ENCODE results near the gene TSHB. TPM values are rescaled to one million over a fixed set of nuclear protein-coding genes. Genes with fewer than 3 reads are reported as not detected.

TSHB gene
- total RNA-seq, 1 experiment from 2014 or later: not detected

DNA sequence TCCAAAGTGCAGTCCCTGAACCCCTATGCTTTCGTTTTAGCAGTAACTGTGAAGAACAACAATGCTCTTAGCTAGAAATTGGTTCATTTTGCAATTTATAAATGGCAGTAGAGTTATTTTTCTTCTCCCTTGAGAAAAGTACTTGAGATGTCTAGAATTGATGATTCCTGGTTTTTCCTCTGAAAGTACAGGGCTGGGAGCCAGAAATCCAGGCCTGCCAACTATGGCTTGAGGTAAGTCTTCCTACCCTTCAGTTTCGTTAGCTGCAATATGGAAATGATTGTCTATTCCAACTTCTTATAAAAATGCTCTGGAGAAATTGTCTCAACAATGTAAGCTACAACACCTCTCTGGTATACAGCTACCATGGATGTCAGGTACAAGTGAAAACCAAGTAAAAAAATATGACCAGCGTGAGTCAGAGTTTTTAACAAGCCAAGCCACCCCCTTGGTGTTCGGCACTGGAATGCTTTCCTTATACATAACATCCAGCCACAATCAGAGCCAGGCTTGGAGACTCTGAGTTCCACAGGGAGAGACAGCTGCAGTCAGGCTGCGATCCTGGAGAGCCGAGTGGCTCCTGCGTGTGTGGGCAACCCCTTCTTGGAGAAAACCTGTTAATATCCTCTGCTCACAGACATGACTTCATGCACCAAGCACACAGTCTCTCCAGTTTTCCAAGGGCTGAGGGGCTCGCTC is 37.7 kb downstream of the TSHB start:
- H3K4me3 ChIP-seq (replicated peaks in 1 of 2; ENCODE audit: low read depth in 1 of 2, low read length in 2 of 2): no peak overlapping the region
- no peaks in the 10 kb centered on the region for H3K79me2 ChIP-seq (ENCODE audit: insufficient read depth, low read length)
- no peaks in the 10 kb centered on the region for H3K36me3 ChIP-seq (ENCODE audit: control insufficient read depth in 1 of 2, insufficient read depth in 2 of 2, low read length in 2 of 2)
- no peaks in the 10 kb centered on the region for H3K27me3 ChIP-seq (ENCODE audit: insufficient read depth, low read length)
- H4K20me1 ChIP-seq (ENCODE audit: insufficient read depth): no peaks in the 10 kb centered on the region
- H3K4me1 ChIP-seq (ENCODE audit: control insufficient read depth in 1 of 2, insufficient read depth in 2 of 2, low read length in 2 of 2): peaks cover 8% of the 10 kb centered on the region in 2 experiments
- H3K27ac ChIP-seq (ENCODE audit: low read depth, low read length): no peak overlapping the region
- BruUV-seq (replicated peaks): no TSS peak
- no peak overlapping the region for H3K9ac ChIP-seq (ENCODE audit: low read length)
- intact Hi-C loops (cut with micrococcal nuclease): no loop called here
- no peak for ATAC-seq
- TF ChIP-seq SIN3A (IDR thresholded peaks at IDR 0.05; ENCODE audit: low read depth): no peak
- TF ChIP-seq, protein P1, sequence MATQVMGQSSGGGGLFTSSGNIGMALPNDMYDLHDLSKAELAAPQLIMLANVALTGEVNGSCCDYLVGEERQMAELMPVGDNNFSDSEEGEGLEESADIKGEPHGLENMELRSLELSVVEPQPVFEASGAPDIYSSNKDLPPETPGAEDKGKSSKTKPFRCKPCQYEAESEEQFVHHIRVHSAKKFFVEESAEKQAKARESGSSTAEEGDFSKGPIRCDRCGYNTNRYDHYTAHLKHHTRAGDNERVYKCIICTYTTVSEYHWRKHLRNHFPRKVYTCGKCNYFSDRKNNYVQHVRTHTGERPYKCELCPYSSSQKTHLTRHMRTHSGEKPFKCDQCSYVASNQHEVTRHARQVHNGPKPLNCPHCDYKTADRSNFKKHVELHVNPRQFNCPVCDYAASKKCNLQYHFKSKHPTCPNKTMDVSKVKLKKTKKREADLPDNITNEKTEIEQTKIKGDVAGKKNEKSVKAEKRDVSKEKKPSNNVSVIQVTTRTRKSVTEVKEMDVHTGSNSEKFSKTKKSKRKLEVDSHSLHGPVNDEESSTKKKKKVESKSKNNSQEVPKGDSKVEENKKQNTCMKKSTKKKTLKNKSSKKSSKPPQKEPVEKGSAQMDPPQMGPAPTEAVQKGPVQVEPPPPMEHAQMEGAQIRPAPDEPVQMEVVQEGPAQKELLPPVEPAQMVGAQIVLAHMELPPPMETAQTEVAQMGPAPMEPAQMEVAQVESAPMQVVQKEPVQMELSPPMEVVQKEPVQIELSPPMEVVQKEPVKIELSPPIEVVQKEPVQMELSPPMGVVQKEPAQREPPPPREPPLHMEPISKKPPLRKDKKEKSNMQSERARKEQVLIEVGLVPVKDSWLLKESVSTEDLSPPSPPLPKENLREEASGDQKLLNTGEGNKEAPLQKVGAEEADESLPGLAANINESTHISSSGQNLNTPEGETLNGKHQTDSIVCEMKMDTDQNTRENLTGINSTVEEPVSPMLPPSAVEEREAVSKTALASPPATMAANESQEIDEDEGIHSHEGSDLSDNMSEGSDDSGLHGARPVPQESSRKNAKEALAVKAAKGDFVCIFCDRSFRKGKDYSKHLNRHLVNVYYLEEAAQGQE (IDR thresholded peaks at IDR 0.05; ENCODE audit: low read depth): no peak
- TF ChIP-seq CBX3 (IDR thresholded peaks at IDR 0.05; ENCODE audit: low read depth): no peak
- TF ChIP-seq CTCF (IDR thresholded peaks at IDR 0.05 in 2 of 3, conservative IDR thresholded peaks at IDR 0.05 in 1 of 3; ENCODE audit: borderline replicate concordance in 1 of 3, insufficient read depth in 1 of 3, low read depth in 2 of 3, low read length in 2 of 3): no peak
- no peak for TF ChIP-seq ZBTB33 (IDR thresholded peaks at IDR 0.05; ENCODE audit: extremely low read depth, insufficient replicate concordance, low read length)
- TF ChIP-seq TCF7L2 (IDR thresholded peaks at IDR 0.05; ENCODE audit: borderline replicate concordance, extremely low read depth, insufficient read depth, insufficient read length): no peak
- TF ChIP-seq POLR2AphosphoS5 (IDR thresholded peaks at IDR 0.05; ENCODE audit: low read depth, low read length): no peak
- no peak for TF ChIP-seq EZH2phosphoT487 (IDR thresholded peaks at IDR 0.05; ENCODE audit: borderline replicate concordance)
- TF ChIP-seq YY1 (IDR thresholded peaks at IDR 0.05; ENCODE audit: extremely low read depth, insufficient replicate concordance, low read depth, low read length): no peak
- ChIA-PET POLR2A (no interaction called here), RAD21 (ENCODE audit: low non-redundant PET in 1 of 2, low total read pairs in 2 of 2, uncharacterized antibody in 2 of 2, unreplicated experiment in 2 of 2) (no interaction called here), CTCF (interaction anchor here (1.1 kb wide), 1 partner anchor 14 kb away, joined by 3 read pairs; no protein-coding TSS in a partner anchor)
- no peaks in the 10 kb centered on the region for H3K9me3 ChIP-seq (ENCODE audit: control insufficient read depth in 1 of 2, insufficient read depth in 1 of 2, low read depth in 1 of 2, low read length in 2 of 2)
- H2AFZ ChIP-seq (ENCODE audit: low read depth, low read length, poor library complexity, severe bottlenecking): no peak overlapping the region
- no peak for DNase-seq (ENCODE audit: low read depth, low spot score)
- no peak overlapping the region for H3K4me2 ChIP-seq (ENCODE audit: low read length)
- no peaks in the 10 kb centered on the region for H3K9me2 ChIP-seq (ENCODE audit: insufficient read depth)

Measured in HCT116 (cell line).